ENCODE results near the gene STKLD1. TPM values are rescaled to one million over a fixed set of nuclear protein-coding genes. Genes with fewer than 3 reads are reported as not detected.

The STKLD1 gene
- total RNA-seq, 1 experiment from 2014 or later = 3.4 TPM

DNA sequence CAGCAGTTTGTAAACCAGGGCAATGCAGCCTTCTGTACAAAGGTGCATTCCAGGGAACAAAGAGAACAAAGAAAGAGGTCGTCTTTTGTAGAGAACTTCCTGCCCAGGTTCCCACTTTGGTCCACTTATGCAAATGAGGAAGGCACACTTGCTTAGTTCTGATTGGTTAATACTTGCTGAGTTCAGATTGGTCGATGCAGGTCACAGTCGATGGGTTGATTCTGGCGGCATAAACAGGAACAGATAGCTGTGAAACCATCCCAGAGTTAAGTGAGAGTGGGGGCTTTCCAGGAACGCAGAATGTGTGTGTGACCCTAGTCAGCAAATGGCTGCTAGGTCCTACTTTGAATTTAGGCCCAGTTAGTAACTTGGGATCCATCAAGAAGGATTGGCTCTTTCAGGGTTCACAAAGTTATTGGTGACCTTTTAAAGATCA, 44.2 kb downstream of the STKLD1 start:
- BruUV-seq (replicated peaks) = no TSS peak
- no peak for DNase-seq
- Histone ChIP-seq H3K4me1 (peaks cover 12% of the 10 kb centered on the region), H3K4me3 (ENCODE audit: low read depth, low read length) (no peak overlapping the region), H3K9me3 (no peaks in the 10 kb centered on the region), H3K27me3 (replicated peaks; ENCODE audit: control insufficient read depth, insufficient read depth, low read length) (no peaks in the 10 kb centered on the region), H3K36me3 (ENCODE audit: control insufficient read depth, insufficient read depth, low read length) (0 out of 2 replicates have a peak, but pooled peaks cover under 1% of the 10 kb centered on the region)
- TF ChIP-seq, protein P1, sequence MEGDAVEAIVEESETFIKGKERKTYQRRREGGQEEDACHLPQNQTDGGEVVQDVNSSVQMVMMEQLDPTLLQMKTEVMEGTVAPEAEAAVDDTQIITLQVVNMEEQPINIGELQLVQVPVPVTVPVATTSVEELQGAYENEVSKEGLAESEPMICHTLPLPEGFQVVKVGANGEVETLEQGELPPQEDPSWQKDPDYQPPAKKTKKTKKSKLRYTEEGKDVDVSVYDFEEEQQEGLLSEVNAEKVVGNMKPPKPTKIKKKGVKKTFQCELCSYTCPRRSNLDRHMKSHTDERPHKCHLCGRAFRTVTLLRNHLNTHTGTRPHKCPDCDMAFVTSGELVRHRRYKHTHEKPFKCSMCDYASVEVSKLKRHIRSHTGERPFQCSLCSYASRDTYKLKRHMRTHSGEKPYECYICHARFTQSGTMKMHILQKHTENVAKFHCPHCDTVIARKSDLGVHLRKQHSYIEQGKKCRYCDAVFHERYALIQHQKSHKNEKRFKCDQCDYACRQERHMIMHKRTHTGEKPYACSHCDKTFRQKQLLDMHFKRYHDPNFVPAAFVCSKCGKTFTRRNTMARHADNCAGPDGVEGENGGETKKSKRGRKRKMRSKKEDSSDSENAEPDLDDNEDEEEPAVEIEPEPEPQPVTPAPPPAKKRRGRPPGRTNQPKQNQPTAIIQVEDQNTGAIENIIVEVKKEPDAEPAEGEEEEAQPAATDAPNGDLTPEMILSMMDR (IDR thresholded peaks at IDR 0.05; ENCODE audit: insufficient read depth in 1 of 2, low read depth in 1 of 2, low read length in 1 of 2, severe bottlenecking in 1 of 2, unreplicated experiment in 1 of 2) = no peak
- Mint-ChIP-seq H3K9me3 (ENCODE audit: unreplicated experiment) (no peaks in the 10 kb centered on the region), H3K4me1 (ENCODE audit: low read depth, unreplicated experiment) (peaks cover 11% of the 10 kb centered on the region), H3K27ac (ENCODE audit: unreplicated experiment) (no peak overlapping the region), H3K4me3 (ENCODE audit: unreplicated experiment) (no peak overlapping the region), H3K27me3 (ENCODE audit: insufficient read depth, unreplicated experiment) (no peaks in the 10 kb centered on the region), H3K36me3 (ENCODE audit: insufficient read depth, unreplicated experiment) (no peaks in the 10 kb centered on the region)
- CTCF ChIA-PET = no interaction called here
- intact Hi-C loops (cut with micrococcal nuclease; ENCODE audit: unreplicated experiment) = no loop called here
- POLR2A ChIA-PET = no interaction called here

DNA sequence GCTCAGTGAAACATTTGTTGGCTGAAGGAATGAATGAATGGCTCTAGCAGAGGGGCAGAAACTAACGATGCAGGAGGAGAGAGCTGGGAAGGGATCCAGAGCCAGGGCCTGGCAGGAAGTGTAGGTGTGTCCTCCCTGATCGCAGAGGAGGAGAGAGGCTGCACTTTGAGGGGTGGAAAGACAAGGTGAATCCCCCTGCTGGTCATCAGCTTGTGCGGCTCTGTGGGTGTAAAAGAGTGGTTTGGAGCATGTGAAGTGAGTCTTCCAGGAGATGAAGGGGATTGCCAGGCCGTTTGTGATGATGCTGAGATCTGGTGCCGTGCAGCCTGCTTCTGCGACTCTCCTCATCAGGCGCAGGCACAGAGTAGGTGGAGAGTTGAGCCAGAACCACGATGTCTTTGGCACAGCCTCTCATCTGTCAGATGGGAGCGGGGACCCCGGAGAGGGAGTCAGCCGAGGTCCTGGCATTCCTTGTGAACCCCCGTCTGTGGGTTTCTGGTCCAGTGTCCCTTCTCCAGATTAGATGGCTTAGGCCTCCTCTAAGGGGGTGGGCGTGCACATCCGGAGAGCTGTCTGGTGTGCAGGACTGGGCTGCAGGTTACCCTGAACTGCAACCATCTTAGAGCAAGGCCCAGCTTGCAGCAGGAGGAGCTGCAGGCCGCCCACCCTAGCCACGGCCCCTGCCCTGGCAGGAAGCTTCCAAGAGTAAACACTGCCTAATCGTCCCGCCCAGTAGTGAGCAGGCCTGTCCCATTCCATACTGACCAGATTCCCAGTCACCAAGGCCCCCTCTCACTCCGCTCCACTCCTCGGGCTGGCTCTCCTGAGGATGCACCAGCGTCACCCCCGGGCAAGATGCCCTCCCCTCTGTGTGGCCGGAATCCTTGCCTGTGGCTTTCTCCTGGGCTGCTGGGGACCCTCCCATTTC, 45.7 kb downstream of the STKLD1 start, which contains the start of gene ADAMTS13:
Gene ADAMTS13 (plus strand): TSS at position 753 of the 928 bp plus-strand sequence. CDS start 77 bp downstream, at position 830.
- intact Hi-C loops (cut with micrococcal nuclease; ENCODE audit: unreplicated experiment) = no loop called here
- Mint-ChIP-seq H3K27ac (ENCODE audit: unreplicated experiment) (peak within 1 kb of the TSS; percentile 66), H3K36me3 (ENCODE audit: insufficient read depth, unreplicated experiment) (no peaks in the 10 kb centered on the region), H3K4me3 (ENCODE audit: unreplicated experiment) (no peak within 1 kb of the TSS), H3K27me3 (ENCODE audit: insufficient read depth, unreplicated experiment) (no peaks in the 10 kb centered on the region), H3K9me3 (ENCODE audit: unreplicated experiment) (no peaks in the 10 kb centered on the region), H3K4me1 (ENCODE audit: low read depth, unreplicated experiment) (peaks cover 11% of the 10 kb centered on the region)
- no peak for DNase-seq
- H3K4me3 ChIP-seq (ENCODE audit: low read depth, low read length) = no peak within 1 kb of the TSS
- TF ChIP-seq, protein P1 (IDR thresholded peaks at IDR 0.05; ENCODE audit: insufficient read depth in 1 of 2, low read depth in 1 of 2, low read length in 1 of 2, severe bottlenecking in 1 of 2, unreplicated experiment in 1 of 2) = peak; percentile 11 to 20
- no peaks in the 10 kb centered on the region for H3K27me3 ChIP-seq (replicated peaks; ENCODE audit: control insufficient read depth, insufficient read depth, low read length)
- H3K9me3 ChIP-seq = no peaks in the 10 kb centered on the region
- POLR2A ChIA-PET = no interaction called here
- CTCF ChIA-PET = interaction anchor here (0.7 to 1.2 kb wide), 2 partner anchors 25 to 38 kb away, joined by 3 read pairs; partner anchors contain the start of gene CACFD1
- H3K36me3 ChIP-seq (ENCODE audit: control insufficient read depth, insufficient read depth, low read length) = no peaks in the 10 kb centered on the region
- BruUV-seq (replicated peaks) = no TSS peak
- H3K4me1 ChIP-seq = peaks cover 12% of the 10 kb centered on the region

DNA sequence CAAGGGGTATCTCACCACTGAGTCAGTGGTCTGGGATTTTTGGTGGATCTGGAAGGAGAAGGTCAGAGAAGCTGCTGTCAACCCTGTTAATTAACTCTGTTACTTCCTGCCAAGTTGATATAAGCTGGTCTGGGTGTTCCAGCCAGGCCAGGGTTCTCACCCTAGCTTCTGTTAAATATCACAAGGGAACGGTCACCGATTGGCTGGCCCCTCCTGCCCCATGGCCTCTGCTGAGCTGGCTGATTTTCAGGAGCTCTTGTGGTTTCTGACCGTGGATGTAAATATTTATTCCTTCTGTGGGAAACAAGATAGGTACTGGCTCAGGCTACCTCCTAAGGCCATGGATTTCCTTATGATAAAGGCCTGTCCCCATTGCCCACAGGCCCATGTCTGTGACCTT, 47.0 kb downstream of the STKLD1 start:
- H3K9me3 ChIP-seq = no peaks in the 10 kb centered on the region
- H3K4me1 ChIP-seq = peaks cover 19% of the 10 kb centered on the region
- Mint-ChIP-seq H3K36me3 (ENCODE audit: insufficient read depth, unreplicated experiment) (no peaks in the 10 kb centered on the region), H3K4me1 (ENCODE audit: low read depth, unreplicated experiment) (peaks cover 11% of the 10 kb centered on the region), H3K4me3 (ENCODE audit: unreplicated experiment) (no peak overlapping the region), H3K27ac (ENCODE audit: unreplicated experiment) (peak overlapping the region; percentile 66), H3K9me3 (ENCODE audit: unreplicated experiment) (no peaks in the 10 kb centered on the region), H3K27me3 (ENCODE audit: insufficient read depth, unreplicated experiment) (no peaks in the 10 kb centered on the region)
- ChIA-PET POLR2A (no interaction called here), CTCF (no interaction called here)
- H3K27me3 ChIP-seq (replicated peaks; ENCODE audit: control insufficient read depth, insufficient read depth, low read length) = no peaks in the 10 kb centered on the region
- no TSS peak for BruUV-seq (replicated peaks)
- H3K36me3 ChIP-seq (ENCODE audit: control insufficient read depth, insufficient read depth, low read length) = no peaks in the 10 kb centered on the region
- no peak overlapping the region for H3K4me3 ChIP-seq (ENCODE audit: low read depth, low read length)
- no peak for DNase-seq
- TF ChIP-seq, protein P1 (IDR thresholded peaks at IDR 0.05; ENCODE audit: insufficient read depth in 1 of 2, low read depth in 1 of 2, low read length in 1 of 2, severe bottlenecking in 1 of 2, unreplicated experiment in 1 of 2) = no peak
- intact Hi-C loops (cut with micrococcal nuclease; ENCODE audit: unreplicated experiment) = no loop called here
